Esophagus squamous epithelium (tissue), 5 donors: ENCODE data around the gene KIF6. TPM values are rescaled to one million over a fixed set of nuclear protein-coding genes. Genes with fewer than 3 reads are reported as not detected.

Experiments used
- DNase-seq: peaks from one replicate; lab custom pipeline; 2025; lab: John Stamatoyannopoulos, UW
- H3K27ac ChIP-seq, 4 donors: fragments of 200-600 bp; sonication (generic); one replicate each; pipeline ENCODE4 v1.5.1; 2016 to 2019; ENCODE audit warnings: mild to moderate bottlenecking in 1 of 4
- H3K27me3 ChIP-seq, 4 donors: fragments of 200-600 bp; sonication (generic); 1 replicate in 3 of 4; 2 replicates in 1 of 4; pipeline versions ENCODE4 v1.5.1 to v1.6.0; 2017 to 2021; ENCODE audit warnings: antibody characterized with exemption in 1 of 4
- H3K36me3 ChIP-seq, 3 donors: fragments of 200-600 bp; sonication (generic); one replicate each; pipeline ENCODE4 v1.5.1; 2016 to 2019
- H3K4me1 ChIP-seq, 3 donors: fragments of 200-600 bp; sonication (generic); one replicate each; pipeline ENCODE4 v1.5.1; 2017 to 2019
- H3K4me3 ChIP-seq, 4 donors: fragments of 200-600 bp; sonication (generic); 1 replicate in 3 of 4; 2 replicates in 1 of 4; pipeline ENCODE4 v1.5.1; 2016 to 2019; ENCODE audit warnings: mild to moderate bottlenecking in 2 of 4, moderate library complexity in 1 of 4
- H3K9me3 ChIP-seq, 3 donors: fragments of 200-600 bp; sonication (generic); one replicate each; pipeline ENCODE4 v1.5.1; 2016 to 2019
- POLR2A ChIP-seq, 4 donors: fragments of 450-650 bp; IDR thresholded peaks; one replicate each; pipeline ENCODE4 v1.6.1; 2017; ENCODE audit warnings: antibody characterized with exemption in 4 of 4, mild to moderate bottlenecking in 4 of 4, moderate library complexity in 3 of 4
- WGBS, 2 donors: methylation state at CpG; one replicate each; pipeline ENCODE4 v1.1.5; 2018; 5-methylcytosine and 5-hydroxymethylcytosine counted together
- intact Hi-C: fragments of 100-400 bp; cut with DNase I; formaldehyde crosslinking; loops from one replicate; pipeline ENCODE4 v1.15.0; 2022
- total RNA-seq, 4 donors: library from RNA; depleted of rRNA; stranded (reverse); fragments of >200 nt; gene quantifications; one replicate each; pipeline ENCODE4 v1.1.0, GENCODE V29; 2016
- TF ChIP-seq, protein P1 (sequence below), 6 experiments: fragments of 450-650 bp in 4 of 6; fragments of 200-600 bp in 2 of 6; sonication (generic) in 2 of 6; IDR thresholded peaks; one replicate each; pipeline ENCODE4 v1.5.1; 2016 to 2019; ENCODE audit warnings: antibody characterized with exemption in 6 of 6, mild to moderate bottlenecking in 4 of 6, moderate library complexity in 4 of 6
- donor health status: DM: yes; HTN: yes; CAD: no.

The KIF6 gene
- total RNA-seq, 4 donors from 2014 or later = 0.19 TPM; not detected in 3

DNA sequence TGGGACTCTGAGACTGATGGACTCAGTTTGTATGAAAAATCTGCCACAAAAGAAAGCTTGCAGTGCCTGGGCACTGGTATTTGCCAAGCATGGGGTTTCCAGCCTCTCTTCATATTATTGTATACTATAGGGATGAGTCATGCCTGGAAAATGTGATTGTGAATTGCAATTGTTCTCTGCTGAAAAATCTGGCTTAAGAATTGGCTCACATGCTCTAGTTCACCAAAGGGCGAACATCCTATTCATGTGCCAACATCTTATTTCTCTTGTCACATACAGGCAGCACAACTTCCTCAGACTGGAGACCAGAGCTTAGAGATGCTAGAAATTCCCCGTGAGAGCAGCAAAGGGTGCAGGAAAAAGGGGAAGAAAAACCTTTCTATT is 299.1 kb downstream of the KIF6 start:
- H3K9me3 ChIP-seq = no peaks in the 10 kb centered on the region
- H3K36me3 ChIP-seq = no peaks in the 10 kb centered on the region
- no peak for DNase-seq
- 0 to 17% methylated on average over 1 to 2 of the region's 2 CpGs for WGBS, 2 donors
- intact Hi-C loops = no loop called here
- H3K4me3 ChIP-seq = no peak overlapping the region
- no peak for TF ChIP-seq POLR2A (IDR thresholded peaks at IDR 0.05)
- H3K27me3 ChIP-seq = no peaks in the 10 kb centered on the region
- peak overlapping the region in 3 of 4 donors; percentile 40 to 68 (median 46) for H3K27ac ChIP-seq
- H3K4me1 ChIP-seq = peaks cover 8 to 51% (median 17%) of the 10 kb centered on the region in 3 donors

DNA sequence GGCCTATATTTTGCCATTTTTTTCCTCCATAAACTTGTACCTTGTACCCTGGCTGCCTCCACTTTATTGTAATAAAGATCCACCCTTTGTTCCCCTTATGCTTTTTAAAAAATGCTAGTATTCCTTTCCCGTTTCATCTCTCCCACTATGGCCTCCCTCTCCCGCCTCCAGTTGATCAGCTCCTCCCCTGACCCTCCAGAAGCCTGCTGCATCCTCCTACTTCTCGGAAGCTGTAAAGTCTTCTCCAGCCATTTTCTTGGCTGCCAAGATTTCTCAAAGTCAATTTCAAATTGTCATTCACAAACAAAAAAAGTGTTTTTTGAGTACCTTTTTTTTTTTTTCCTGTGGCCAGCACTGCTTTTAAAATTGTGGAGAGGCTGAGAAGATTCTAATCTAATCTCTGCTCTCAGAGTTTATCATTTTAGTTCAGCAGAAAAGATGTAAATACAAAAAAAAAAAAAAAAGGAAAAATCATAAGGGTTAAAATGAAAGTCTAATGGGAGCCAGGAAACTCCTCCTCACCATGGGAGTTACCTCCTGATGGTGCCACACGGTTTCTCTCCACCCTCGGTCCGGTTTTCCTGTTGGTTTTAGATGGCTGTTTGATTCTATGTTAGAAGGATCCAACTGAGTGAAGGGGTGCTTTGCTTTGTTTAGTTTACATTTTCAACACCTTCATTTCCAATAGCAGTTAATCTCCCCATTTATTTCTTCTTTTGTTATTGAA is 299.7 kb downstream of the KIF6 start:
- WGBS, 2 donors = 37 to 52% methylated on average over 6 of the region's 6 CpGs
- no peaks in the 10 kb centered on the region for H3K9me3 ChIP-seq
- no peaks in the 10 kb centered on the region for H3K36me3 ChIP-seq
- intact Hi-C loops = no loop called here
- peaks cover 8 to 46% (median 14%) of the 10 kb centered on the region in 3 donors for H3K4me1 ChIP-seq
- TF ChIP-seq POLR2A (IDR thresholded peaks at IDR 0.05) = no peak
- TF ChIP-seq, protein P1, sequence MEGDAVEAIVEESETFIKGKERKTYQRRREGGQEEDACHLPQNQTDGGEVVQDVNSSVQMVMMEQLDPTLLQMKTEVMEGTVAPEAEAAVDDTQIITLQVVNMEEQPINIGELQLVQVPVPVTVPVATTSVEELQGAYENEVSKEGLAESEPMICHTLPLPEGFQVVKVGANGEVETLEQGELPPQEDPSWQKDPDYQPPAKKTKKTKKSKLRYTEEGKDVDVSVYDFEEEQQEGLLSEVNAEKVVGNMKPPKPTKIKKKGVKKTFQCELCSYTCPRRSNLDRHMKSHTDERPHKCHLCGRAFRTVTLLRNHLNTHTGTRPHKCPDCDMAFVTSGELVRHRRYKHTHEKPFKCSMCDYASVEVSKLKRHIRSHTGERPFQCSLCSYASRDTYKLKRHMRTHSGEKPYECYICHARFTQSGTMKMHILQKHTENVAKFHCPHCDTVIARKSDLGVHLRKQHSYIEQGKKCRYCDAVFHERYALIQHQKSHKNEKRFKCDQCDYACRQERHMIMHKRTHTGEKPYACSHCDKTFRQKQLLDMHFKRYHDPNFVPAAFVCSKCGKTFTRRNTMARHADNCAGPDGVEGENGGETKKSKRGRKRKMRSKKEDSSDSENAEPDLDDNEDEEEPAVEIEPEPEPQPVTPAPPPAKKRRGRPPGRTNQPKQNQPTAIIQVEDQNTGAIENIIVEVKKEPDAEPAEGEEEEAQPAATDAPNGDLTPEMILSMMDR (IDR thresholded peaks at IDR 0.05) = no peak
- H3K27me3 ChIP-seq = no peaks in the 10 kb centered on the region
- DNase-seq = no peak
- H3K27ac ChIP-seq = peak overlapping the region in 3 of 4 donors; percentile 37 to 68 (median 40)
- no peak overlapping the region for H3K4me3 ChIP-seq

DNA sequence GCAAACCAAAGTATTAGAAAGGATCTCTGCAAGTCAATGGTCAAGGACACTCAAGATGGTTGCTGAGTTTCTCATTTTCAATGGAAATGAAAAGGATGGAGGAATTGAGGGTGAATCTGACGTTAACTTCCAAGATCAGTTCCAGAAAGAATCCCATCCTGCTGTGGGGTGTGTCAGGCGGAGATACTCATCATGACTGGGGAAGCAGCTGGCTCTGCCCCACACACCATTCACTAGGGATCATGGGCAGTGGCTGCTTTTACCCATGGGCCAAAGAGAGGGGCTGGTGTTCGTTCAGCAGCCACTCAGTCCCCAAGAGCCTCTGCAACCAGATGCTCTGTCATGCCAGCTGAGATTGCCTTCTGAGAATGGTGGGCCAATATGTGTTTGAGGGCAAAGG is 300.4 kb downstream of the KIF6 start:
- intact Hi-C loops = no loop called here
- H3K27me3 ChIP-seq = no peaks in the 10 kb centered on the region
- H3K9me3 ChIP-seq = no peaks in the 10 kb centered on the region
- WGBS, 2 donors = 72 to 81% methylated on average over 3 of the region's 3 CpGs
- TF ChIP-seq, protein P1 (IDR thresholded peaks at IDR 0.05) = no peak
- TF ChIP-seq POLR2A (IDR thresholded peaks at IDR 0.05) = no peak
- H3K4me1 ChIP-seq = peaks cover 8 to 49% (median 14%) of the 10 kb centered on the region in 3 donors
- no peak for DNase-seq
- no peak overlapping the region for H3K4me3 ChIP-seq
- no peaks in the 10 kb centered on the region for H3K36me3 ChIP-seq
- H3K27ac ChIP-seq = peak overlapping the region in 2 of 4 donors; percentile 40 to 68

DNA sequence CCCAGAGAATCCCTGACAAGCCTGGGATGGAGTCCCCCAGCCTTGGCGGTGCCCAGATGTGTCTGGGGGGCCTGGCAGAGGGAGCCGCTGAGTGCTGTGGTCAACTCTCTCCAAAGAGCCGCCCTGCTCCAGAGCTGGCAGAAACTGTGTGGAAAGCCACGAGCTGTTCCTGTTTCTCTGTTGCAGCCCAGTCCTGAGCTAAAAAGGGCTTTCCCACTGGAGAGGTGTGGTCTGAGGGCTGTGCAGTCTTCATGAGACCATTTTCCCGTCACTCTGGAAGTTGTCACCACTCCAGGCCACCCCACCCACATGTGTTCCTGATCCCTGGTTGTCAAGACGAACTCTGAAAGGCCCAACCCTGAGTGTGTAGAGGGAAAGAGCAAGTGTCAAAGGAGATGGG is 303.0 kb downstream of the KIF6 start:
- WGBS, 2 donors = 56 to 63% methylated on average over 2 to 6 of the region's 6 CpGs
- TF ChIP-seq POLR2A (IDR thresholded peaks at IDR 0.05) = no peak
- TF ChIP-seq, protein P1 (IDR thresholded peaks at IDR 0.05) = no peak
- DNase-seq = no peak
- Histone ChIP-seq H3K4me3 (no peak overlapping the region), H3K4me1 (peaks cover 8 to 46% (median 12%) of the 10 kb centered on the region in 3 donors), H3K27ac (peak overlapping the region in 3 of 4 donors; percentile 55 to 62 (median 55)), H3K9me3 (no peaks in the 10 kb centered on the region), H3K27me3 (no peaks in the 10 kb centered on the region), H3K36me3 (no peaks in the 10 kb centered on the region)
- intact Hi-C loops = no loop called here

DNA sequence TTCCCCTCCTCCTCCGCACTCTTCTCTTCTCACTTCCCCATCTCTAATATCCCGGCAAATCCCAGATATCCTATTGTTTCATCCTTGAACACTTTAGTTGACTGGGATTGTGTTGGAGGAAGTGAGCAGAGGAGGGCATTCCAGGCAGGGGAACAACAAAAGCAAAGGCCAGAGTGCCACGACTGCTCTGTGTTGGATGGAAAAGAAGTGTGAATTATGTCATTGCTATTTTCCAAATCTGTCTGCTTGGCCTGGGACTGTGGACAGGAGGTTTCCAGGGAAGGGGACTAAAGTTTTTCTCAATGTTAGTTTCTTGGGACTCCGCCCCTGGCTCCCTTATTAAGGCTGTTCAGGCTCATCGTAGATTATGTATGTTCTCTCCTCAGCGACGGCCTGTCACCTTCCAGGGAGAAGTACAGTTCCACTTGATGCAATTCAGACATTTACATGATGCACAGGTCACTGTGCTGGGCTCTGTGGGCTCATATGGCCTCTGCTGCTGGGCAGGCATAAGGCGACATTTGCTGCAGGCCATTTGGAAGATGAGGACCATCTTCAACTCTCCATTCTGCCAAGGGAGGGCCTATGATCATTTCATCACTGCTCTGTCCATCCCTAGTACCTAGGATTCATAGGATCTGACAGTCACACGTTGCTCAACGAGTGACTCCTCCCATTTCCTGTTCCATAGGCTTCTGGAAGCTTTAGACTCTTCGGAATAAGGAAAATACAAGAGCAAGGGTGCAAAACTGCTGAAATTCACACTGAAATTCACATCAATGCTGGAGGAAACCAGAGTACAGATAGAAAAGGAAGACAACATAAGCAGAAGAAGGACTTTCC is 303.6 kb downstream of the KIF6 start:
- TF ChIP-seq, protein P1 (IDR thresholded peaks at IDR 0.05) = no peak
- TF ChIP-seq POLR2A (IDR thresholded peaks at IDR 0.05) = no peak
- 72 to 80% methylated on average over 9 to 10 of the region's 11 CpGs for WGBS, 2 donors
- Histone ChIP-seq H3K4me3 (no peak overlapping the region), H3K4me1 (peaks cover 8 to 41% (median 11%) of the 10 kb centered on the region in 3 donors), H3K36me3 (no peaks in the 10 kb centered on the region), H3K27ac (peak overlapping the region in 3 of 4 donors; percentile 55 to 62 (median 55)), H3K27me3 (no peaks in the 10 kb centered on the region), H3K9me3 (no peaks in the 10 kb centered on the region)
- intact Hi-C loops = no loop called here
- DNase-seq = no peak
